ENCODE results near the gene CLDN10. TPM values are rescaled to one million over a fixed set of nuclear protein-coding genes. Genes with fewer than 3 reads are reported as not detected.

CLDN10 gene
- total RNA-seq, 1 experiment from 2014 or later = not detected

DNA sequence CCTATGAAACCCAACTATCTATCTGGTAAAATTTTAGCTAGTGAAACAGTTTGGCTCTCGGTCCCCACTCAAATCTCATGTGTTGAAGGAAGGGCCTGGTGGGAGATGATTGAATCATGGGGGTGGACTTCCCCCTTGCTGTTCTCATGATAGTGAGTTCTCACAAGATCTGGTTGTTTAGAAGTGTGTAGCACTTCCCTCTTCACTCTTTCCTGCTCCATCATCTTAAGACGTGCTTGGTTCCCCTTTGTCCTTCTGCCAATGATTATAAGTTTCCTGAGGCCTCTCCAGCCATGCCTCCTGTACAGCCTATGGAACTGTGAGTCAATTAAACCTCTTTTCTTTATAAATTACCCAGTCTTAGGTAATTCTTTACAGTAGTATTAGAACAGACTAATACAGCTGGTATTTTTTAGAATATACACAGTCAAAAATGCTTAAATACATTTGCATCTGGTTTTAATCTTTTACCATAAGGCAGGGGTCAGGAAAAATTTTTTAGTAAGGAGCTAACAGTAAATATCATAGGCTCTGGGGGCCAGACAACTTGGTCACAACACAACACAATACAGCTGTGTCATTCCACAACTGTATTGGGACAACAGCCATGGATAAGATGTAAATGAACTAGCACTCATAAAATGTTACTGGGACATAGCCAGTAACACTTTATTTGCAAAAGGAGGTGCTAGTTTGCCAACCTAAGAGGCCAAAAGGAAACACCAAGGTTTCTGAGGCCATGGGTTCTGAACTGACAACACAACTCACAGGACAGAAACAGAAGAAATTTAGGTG is 67.7 kb downstream of the CLDN10 start:
- H3K4me2 ChIP-seq = no peak overlapping the region
- POLR2A ChIA-PET (ENCODE audit: unreplicated experiment) = interaction anchor here (0.6 kb wide), 1 partner anchor 1369 kb away, joined by 3 read pairs; no protein-coding TSS in a partner anchor
- intact Hi-C loops (cut with micrococcal nuclease; ENCODE audit: unreplicated experiment) = loop anchor here (5.0 kb wide), 2 partner anchors 42 to 128 kb away; no protein-coding TSS in a partner anchor
- no peak for TF ChIP-seq EZH2 (IDR thresholded peaks at IDR 0.05; ENCODE audit: low read depth)
- TF ChIP-seq, protein P1, sequence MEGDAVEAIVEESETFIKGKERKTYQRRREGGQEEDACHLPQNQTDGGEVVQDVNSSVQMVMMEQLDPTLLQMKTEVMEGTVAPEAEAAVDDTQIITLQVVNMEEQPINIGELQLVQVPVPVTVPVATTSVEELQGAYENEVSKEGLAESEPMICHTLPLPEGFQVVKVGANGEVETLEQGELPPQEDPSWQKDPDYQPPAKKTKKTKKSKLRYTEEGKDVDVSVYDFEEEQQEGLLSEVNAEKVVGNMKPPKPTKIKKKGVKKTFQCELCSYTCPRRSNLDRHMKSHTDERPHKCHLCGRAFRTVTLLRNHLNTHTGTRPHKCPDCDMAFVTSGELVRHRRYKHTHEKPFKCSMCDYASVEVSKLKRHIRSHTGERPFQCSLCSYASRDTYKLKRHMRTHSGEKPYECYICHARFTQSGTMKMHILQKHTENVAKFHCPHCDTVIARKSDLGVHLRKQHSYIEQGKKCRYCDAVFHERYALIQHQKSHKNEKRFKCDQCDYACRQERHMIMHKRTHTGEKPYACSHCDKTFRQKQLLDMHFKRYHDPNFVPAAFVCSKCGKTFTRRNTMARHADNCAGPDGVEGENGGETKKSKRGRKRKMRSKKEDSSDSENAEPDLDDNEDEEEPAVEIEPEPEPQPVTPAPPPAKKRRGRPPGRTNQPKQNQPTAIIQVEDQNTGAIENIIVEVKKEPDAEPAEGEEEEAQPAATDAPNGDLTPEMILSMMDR (conservative IDR thresholded peaks at IDR 0.05) = no peak
- H3K27ac ChIP-seq = no peak overlapping the region
- peaks cover 4% of the 10 kb centered on the region; the same call in 1 of the 2 replicates for H3K4me1 ChIP-seq (replicated peaks; ENCODE audit: insufficient read depth)
- DNase-seq = no peak
- no peaks in the 10 kb centered on the region for H3F3A ChIP-seq (ENCODE audit: insufficient read depth, low read depth)
- no peak overlapping the region for H3K4me3 ChIP-seq
- H3K79me2 ChIP-seq (ENCODE audit: low read depth) = no peaks in the 10 kb centered on the region
- H3K36me3 ChIP-seq (ENCODE audit: low read depth) = no peaks in the 10 kb centered on the region
- no peaks in the 10 kb centered on the region for H3K9me3 ChIP-seq (ENCODE audit: insufficient read depth, low read depth)
- H3K27me3 ChIP-seq (ENCODE audit: insufficient read depth, low read depth) = no peaks in the 10 kb centered on the region
- H3K9me2 ChIP-seq (ENCODE audit: insufficient read depth) = 0 out of 2 replicates have a peak, but pooled peaks cover 3% of the 10 kb centered on the region
- H4K20me1 ChIP-seq (ENCODE audit: insufficient read depth) = no peaks in the 10 kb centered on the region
- no TSS peak for BruUV-seq (replicated peaks)
- no peak overlapping the region for H2AFZ ChIP-seq
- CTCF ChIA-PET = no interaction called here

DNA sequence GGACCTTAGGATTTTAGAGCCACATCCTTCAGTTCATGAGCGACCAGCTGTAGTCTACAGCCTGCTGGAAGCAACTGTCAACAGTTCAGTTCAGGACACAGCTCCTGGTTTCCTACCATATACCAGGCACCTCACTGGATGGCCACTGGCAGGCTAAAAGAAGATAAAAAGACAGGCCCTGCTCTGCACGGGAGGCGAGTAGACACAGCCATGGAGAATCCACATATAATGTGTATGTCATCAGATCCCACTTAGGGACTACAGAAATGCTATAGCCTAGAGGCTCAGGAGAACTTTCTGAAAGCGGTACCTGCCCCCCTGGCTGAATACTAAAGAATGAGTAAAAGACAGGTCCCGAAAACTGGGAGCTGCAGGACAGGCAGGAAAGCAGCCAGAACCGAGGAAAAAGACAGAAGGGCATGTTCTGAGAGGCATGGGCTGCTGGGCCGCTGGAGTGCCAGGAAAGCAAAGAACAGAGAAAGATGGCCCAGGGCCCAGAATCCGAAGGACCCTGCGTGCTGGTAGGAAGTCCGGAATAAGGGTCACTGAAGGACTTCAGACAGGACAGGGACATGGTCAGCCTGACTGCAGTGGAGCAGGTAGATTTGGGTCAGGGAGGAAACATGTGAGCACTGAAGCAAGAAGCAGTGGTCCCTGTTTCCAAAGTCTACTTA is 68.4 kb downstream of the CLDN10 start:
- intact Hi-C loops (cut with micrococcal nuclease; ENCODE audit: unreplicated experiment) = loop anchor here (5.0 kb wide), 2 partner anchors 41 to 129 kb away; no protein-coding TSS in a partner anchor
- TF ChIP-seq EZH2 (IDR thresholded peaks at IDR 0.05; ENCODE audit: low read depth) = no peak
- TF ChIP-seq, protein P1 (conservative IDR thresholded peaks at IDR 0.05) = no peak
- POLR2A ChIA-PET (ENCODE audit: unreplicated experiment) = no interaction called here
- Histone ChIP-seq H3K27ac (no peak overlapping the region), H3K27me3 (ENCODE audit: insufficient read depth, low read depth) (no peaks in the 10 kb centered on the region), H3K79me2 (ENCODE audit: low read depth) (no peaks in the 10 kb centered on the region), H3K4me2 (no peak overlapping the region), H3K4me3 (no peak overlapping the region), H2AFZ (no peak overlapping the region), H4K20me1 (ENCODE audit: insufficient read depth) (no peaks in the 10 kb centered on the region), H3K9me3 (ENCODE audit: insufficient read depth, low read depth) (no peaks in the 10 kb centered on the region), H3K4me1 (replicated peaks; ENCODE audit: insufficient read depth) (no peaks in the 10 kb centered on the region), H3K9me2 (ENCODE audit: insufficient read depth) (0 out of 2 replicates have a peak, but pooled peaks cover 3% of the 10 kb centered on the region), H3F3A (ENCODE audit: insufficient read depth, low read depth) (no peaks in the 10 kb centered on the region), H3K36me3 (ENCODE audit: low read depth) (no peaks in the 10 kb centered on the region)
- CTCF ChIA-PET = no interaction called here
- BruUV-seq (replicated peaks) = no TSS peak
- no peak for DNase-seq

DNA sequence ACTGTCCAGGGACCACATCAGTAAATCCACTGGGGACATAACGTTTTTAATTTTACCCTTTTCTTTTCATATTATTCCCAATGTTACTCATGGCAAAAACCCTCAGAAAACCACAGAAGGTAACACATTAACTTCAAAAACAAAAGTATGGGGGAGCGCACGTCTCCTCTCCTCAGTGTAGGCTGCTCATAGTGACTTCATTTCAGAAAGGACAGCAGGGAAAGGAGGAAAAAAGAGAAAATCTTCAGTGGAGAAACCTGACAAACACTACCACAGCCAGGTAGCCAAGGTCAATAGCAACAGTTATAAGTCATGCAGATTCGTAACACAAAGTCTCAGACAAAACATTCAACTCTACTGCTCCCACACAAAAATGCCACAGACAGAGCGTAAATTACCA is 70.6 kb downstream of the CLDN10 start:
- Histone ChIP-seq H4K20me1 (ENCODE audit: insufficient read depth) (no peaks in the 10 kb centered on the region), H3K27me3 (ENCODE audit: insufficient read depth, low read depth) (no peaks in the 10 kb centered on the region), H3K27ac (no peak overlapping the region), H2AFZ (no peak overlapping the region), H3K9me3 (ENCODE audit: insufficient read depth, low read depth) (no peaks in the 10 kb centered on the region), H3K9me2 (ENCODE audit: insufficient read depth) (0 out of 2 replicates have a peak, but pooled peaks cover 3% of the 10 kb centered on the region), H3F3A (ENCODE audit: insufficient read depth, low read depth) (no peaks in the 10 kb centered on the region), H3K4me1 (replicated peaks; ENCODE audit: insufficient read depth) (no peaks in the 10 kb centered on the region), H3K4me3 (no peak overlapping the region), H3K79me2 (ENCODE audit: low read depth) (no peaks in the 10 kb centered on the region), H3K36me3 (ENCODE audit: low read depth) (no peaks in the 10 kb centered on the region), H3K4me2 (no peak overlapping the region)
- POLR2A ChIA-PET (ENCODE audit: unreplicated experiment) = no interaction called here
- CTCF ChIA-PET = no interaction called here
- BruUV-seq (replicated peaks) = no TSS peak
- intact Hi-C loops (cut with micrococcal nuclease; ENCODE audit: unreplicated experiment) = loop anchor here (5.0 kb wide), 2 partner anchors 39 to 131 kb away; no protein-coding TSS in a partner anchor
- TF ChIP-seq, protein P1 (conservative IDR thresholded peaks at IDR 0.05) = no peak
- TF ChIP-seq EZH2 (IDR thresholded peaks at IDR 0.05; ENCODE audit: low read depth) = no peak
- DNase-seq = no peak
